SK-N-MC (cell line): ENCODE data around the gene DTD1.

ENCODE experiments used
- EZH2 ChIP-seq: fragments of 200-600 bp; sonication (generic); IDR thresholded peaks from one replicate; pipeline ENCODE4 v1.6.1; 2017; ENCODE audit warnings: antibody characterized with exemption
- POLR2AphosphoS5 ChIP-seq: IDR thresholded peaks from 2 replicates; pipeline ENCODE4 v1.6.1; 2012; ENCODE audit warnings: mild to moderate bottlenecking, low read depth, low read length, borderline replicate concordance

DNA sequence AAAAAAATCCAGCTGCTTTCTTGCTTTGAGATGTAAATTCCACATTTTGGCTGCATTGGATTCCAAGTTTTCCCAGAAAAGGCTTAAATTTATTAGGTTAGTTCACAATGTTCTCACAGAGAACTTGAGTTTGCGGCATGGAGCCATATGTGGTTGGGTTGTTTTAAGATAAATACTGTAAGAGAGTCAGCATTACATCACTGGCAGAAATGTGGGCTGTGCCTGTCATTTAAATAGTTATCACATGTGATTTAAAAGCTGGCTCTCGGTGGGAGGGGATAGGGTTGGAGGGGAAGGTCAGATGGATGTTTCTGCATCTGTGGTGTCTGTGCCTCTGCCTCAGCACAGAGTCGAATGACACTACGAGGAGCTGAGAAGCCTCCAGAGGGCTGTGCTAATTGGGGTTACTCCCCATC lies 151.9 kb downstream of the DTD1 start:
- TF ChIP-seq POLR2AphosphoS5 (no peak), EZH2 (no peak)
